ENCODE data around the gene WWTR1.

DNA sequence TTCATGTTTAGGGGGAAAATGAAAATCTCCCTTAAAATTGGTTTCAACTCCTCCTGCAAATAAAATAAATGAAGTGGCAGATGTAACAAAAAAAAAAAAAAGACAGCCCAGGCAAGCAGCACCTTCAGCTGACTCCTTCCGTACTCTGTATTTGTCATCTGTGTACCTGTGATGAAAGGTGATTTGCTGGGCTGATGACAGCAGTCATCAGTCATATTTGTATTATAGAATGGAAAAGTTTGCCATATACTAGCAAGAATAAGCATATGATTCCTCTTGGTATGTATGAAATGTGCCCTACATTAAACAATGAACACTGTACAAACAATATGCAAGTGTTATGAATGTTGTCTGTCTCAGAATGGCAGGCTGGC, 44.1 kb upstream of the WWTR1 start:
- TF ChIP-seq TAF1 (IDR thresholded peaks at IDR 0.05; ENCODE audit: borderline replicate concordance, low read depth, low read length) (no peak), POLR2AphosphoS5 (IDR thresholded peaks at IDR 0.05; ENCODE audit: low read depth, low read length) (no peak)

Measured in GM12892 (cell line).